Daoy (cell line): Measurements from ENCODE around the gene GATC. TPM values are rescaled to one million over a fixed set of nuclear protein-coding genes. Genes with fewer than 3 reads are reported as not detected.
"Not testable (repeated sequence)": the region's sequence is repeated elsewhere in the genome, so short reads cannot be mapped to it uniquely, and the experiment has no call there.

Source experiments
- DNase-seq: peaks from one replicate; pipeline ENCODE4 v3.0.0-alpha.2; 2015; ENCODE audit warnings: low read depth
- total RNA-seq: library from RNA; depleted of rRNA; stranded (reverse); fragments of >200 nt; shearing (Covaris generic); gene quantifications from 2 replicates; pipeline ENCODE4 v1.2.3, GENCODE V29; 2014

GATC gene
- total RNA-seq, 1 experiment from 2014 or later = 35.4 TPM

DNA sequence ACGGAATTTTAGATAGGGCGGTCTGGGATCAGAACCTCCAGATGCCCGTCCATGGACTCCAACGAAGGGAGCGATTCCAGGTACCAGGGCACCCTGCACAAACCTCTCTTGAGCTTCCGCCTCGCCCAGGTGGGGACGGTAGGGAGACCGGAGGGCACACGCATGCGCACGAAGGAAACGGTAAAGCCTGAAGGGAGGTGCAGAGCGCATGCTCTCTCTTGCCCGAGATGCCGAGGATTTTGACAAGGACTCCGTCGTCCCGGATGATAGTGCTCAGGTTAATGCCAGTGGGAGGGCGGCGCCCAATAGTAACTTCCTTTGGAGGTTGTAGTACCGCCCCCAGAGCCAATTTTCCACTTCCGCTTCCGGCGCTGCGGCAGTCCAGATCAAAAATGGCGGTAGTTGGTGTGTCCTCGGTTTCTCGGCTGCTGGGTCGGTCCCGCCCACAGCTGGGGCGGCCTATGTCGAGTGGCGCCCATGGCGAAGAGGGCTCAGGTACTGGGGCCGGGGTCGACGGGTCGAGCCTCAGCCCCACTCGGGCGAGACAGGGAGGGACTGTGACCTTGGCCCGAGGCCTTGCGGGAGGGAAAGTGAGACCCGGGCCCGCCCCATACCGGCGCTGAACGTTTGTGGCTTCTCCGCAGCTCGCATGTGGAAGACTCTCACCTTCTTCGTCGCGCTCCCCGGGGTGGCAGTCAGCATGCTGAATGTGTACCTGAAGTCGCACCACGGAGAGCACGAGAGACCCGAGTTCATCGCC, 8.3 kb upstream of the GATC start, which contains the start of gene COX6A1:
Gene COX6A1 (plus strand): TSS at position 379 of the 760 bp plus-strand sequence. CDS start 14 bp downstream, at position 393.
- peak; percentile 98 for DNase-seq

DNA sequence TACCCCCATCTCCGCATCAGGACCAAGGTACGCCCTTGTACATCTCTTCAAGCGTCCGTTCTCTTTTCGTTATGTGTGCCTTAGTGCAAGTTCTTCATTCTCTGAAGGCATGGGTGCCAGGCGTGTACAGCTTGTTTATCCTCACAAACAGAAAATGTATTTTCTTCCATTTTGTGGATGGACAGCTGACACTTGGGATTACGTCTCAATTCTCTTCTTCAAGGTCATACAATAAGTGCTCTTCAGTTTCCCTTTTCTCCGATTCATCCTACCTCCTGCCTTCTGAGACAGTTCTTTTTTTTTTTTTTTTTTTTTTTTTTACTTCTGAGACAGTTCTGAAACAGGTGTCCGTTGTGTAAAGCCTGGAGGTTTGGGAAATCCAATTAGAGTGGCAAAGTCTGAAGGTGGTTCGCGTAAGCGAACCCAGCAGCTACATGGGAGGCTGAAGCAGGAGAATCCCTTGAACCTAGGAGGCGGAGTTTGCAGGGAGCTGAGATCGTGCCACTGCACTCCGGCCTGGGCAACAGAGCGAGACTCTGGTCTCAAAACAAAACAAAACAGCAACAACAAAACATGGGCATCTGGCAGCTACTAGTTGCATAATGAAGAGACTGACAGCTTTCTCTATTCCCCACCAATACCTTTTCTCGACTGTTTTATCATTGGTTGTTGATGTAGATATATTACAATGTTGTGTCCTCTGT, 7.6 kb upstream of the GATC start:
- no peak for DNase-seq

DNA sequence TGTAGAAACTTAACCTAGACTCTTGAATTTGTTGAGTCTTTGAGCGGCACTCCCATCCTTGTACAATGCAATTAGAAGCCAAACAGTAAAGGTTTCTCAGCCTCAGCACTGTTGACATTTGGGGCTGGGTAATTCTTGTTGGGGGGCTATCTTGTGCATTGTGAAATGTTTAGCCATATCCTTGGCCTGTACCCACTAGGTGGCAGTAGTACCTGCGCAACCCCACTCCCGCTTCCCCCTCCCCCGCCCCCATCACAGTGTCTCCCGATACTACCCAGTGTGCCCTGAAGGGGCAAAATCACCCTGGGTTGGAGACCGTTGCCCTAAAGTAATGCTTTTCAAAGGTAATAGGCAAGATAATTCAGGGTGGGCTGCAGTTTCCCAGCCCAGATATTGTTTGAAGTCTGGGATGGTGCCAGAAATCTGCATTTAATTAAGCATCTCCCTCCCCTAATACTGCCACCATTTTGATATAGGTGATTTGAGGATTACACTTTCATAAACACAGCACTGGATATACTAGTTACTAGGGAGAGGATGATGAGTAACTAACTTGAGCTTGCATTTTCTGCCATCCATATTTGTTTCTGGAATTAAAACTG, 6.5 kb upstream of the GATC start:
- peak; percentile 66 for DNase-seq

DNA sequence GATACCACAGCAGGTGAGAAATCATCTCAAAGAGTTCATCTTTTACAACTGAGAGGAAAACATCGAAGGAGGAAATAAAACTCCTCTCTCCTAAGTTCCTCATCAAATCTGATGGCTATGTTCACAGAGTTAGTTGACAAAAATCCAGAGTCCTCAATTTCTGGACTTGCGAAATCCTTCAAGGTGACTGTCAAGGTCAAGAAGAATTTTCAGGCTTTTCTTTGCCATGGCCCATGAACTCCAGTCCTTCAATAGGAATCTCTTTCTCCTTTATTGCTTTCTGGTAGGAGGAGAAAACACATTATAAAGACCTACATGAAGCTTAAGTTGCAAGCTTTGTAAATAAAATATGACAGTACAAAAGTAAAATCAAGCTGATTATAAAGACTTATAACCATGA, 1.6 kb upstream of the GATC start:
- no peak for DNase-seq

DNA sequence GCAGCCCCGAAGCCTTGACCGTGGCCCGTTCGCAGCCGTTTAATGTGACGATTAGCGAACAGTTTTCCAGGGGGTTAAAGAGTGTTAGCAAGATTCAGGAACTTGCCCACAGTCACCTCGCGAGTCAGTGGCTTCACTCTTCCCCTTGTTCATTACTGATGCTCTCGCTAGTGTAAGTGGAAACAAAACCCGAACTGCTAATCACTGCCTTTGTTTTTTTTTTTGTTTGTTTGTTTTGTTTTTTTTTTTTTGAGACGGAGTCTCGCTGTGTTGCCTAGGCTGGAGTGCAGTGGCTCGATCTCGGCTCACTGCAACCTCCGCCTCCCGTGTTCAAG, 567 bp downstream of the GATC start:
- not testable (repeated sequence) for DNase-seq

DNA sequence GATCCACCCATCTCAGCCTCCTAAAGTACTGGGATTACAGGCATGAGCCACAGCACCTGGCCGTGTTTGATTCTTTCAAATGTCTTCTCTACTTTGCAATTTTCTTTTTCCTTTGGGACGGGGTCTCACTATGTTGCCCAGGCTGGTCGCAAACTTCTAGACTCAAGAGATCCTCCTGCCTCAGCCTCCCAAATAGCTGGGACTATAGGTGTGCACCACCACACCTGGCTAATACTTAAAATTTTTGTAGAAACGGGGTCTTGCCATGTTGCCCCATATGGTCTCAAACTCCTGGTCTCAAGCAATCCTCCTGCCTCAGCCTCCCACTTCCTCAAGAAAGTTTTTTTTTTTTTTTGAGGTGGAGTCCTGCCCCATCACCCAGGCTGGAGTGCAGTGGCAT, 1.7 kb downstream of the GATC start:
- no peak for DNase-seq

DNA sequence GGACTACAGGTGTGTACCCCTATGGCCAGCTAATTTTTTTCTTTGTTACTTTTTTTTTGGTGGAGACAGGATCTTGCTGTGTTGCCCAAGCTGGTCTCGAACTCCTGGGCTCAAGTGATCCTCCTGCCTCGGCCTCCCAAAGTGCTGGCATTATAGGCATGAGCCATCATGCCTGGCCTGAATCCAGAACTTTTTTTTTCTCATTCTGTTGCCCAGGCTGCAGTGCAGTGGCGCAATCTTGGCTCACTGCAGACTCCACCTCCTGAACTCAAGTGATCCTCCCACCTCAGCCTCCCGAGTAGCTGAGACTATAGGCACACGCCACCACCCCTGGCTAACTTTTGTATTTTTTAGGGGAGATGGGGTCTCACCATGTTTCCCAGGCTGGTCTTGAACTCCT, 6.3 kb downstream of the GATC start:
- not testable (repeated sequence) for DNase-seq

DNA sequence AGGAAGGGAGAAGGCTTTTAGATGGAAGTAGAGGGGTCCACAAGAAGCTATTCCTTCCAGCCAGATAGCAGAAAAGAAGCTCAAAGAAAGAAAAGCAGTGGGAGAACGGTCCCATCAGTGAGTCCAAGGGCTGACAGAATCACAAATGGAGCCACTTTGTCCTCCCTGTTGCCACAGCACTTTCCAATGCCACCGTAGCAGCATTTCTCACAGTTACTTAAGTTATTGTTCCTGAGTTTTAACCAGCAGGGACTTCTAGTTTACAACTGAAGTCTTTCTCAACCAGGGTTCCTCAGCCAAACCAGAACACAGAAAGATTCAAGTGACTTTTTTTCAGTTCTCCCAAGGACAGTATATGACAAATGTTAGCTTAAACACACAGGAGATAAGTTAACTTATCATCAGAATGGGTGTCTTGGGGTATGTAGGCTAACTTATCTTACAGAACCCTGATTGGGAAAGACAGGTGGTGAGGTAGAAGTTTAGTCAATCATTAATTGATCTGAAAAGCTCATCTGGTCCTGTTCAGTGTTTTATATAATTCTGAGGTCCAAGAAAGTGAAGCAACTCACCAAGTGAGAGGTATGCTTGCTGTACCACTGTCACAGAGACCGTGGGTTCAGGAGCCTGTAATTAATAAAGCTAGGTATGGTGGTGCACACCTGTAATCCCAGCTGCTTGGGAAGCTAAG, 7.0 kb downstream of the GATC start:
- no peak for DNase-seq

DNA sequence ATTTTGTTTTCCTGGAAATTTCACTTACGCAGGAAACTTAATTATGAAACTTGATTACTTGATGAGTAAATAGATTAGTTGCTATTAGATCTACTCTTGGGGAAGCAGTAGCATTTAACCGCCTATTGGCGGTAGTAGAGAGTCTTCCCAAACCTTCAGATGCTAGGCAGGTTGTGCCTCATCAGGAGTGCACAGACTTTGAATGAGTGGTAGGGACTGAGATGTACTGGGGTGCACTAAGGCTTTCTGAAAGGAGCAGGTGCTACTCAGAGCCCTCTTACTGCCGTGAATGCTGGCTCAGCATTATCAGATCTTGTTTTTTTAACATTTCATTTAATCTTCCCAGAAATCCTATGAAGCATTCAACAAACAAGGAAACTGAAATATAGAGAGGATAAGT, 7.7 kb downstream of the GATC start:
- no peak for DNase-seq

DNA sequence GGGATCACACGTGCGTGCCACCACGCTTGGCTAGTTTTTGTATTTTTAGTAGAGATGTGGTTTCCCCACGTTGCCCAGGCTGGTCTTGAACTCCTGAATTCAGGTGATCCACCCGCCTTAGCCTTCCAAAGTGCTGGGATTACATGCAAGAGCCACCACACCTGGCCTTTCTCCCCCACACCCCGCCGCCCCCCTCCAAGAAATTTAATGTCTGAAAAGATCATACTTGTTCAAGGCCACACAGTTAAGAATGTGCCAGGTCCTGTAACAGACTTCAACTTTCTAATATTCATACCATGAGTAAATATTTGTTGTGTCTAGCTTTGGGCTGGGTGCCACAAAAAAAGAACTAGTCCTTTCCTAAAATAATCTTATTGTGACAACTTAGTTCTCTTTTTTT, 9.1 kb downstream of the GATC start:
- DNase-seq = no peak

DNA sequence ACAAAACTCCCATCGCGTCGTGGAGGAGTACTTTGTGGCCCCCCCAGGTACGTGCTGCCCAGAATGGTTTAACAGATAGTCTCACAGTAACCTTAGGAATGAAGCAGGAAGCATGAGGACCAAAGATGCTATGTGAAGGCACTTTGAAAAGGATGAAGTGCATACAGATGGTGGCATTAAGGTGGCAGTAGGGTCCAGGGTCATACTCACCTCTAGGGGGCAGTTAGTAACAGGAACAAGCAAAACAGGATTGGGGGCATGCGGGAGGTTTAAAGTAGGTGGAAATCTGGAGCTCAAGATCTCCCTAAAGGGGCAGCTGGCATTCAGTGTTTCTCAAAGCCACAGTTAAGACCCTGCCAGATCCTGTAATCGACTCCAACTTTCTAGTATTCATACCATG, 10.9 kb downstream of the GATC start:
- DNase-seq = no peak

DNA sequence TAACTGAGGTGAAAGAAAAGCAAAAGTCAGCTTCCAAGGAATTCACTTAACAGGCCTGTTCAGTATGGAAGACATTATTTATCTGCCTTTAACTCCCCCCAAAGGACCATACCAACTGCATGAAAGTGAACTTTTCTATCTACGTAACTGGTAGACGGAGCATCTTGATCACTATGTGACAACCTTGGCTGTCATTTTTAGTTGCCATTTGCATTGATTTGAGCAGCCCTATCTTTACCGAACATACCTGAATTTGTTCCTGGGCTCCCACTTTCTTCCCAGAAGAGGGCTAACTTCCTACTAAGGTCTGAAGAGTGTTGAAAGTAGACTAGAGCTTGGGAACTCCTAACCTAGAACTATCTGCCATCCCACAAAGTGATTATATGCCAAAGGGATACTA, 13.9 kb downstream of the GATC start:
- DNase-seq = no peak

DNA sequence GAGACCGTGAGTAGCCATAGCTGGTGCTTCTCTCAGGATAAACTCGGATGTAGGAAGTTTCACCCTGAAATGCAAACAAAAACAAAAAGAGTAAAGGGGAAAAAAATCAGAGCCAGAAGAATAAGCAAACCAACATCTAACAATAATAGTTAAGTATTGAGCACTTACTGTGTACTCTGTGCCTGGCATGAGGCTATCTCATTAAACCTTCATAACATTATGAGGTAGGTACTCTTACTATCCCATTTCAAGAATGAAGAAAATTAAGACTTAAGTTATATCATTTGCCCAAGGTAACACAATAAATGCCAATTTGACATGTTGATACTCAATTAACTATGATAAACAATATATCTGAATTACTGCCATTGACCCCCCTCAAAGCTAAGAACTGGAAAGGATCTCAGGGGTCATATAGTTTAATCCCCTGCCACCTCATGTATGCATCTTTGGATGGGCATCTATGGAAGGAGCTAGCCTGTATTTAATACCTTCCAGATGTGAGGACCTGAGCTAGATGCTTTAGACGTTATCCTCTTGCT, 15.9 kb downstream of the GATC start:
- DNase-seq = no peak

DNA sequence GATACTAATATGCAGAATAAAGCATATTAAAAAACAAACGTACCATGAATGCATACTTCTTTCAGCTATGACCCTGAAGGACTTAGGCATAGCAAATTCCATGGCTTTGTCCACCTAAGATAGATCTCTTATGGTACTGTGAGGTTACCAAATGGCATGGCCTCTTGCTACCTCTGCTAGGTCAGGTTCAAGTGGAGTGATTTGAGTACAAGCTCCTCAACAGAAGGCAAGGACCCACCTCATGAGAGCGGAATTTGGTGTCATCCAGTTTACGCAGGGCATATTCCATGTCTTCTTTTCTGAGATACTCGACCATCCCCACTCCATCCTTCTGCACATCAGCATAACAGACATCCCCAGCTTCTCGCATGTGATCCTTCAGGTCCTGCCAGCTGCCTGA, 17.5 kb downstream of the GATC start:
- no peak for DNase-seq

DNA sequence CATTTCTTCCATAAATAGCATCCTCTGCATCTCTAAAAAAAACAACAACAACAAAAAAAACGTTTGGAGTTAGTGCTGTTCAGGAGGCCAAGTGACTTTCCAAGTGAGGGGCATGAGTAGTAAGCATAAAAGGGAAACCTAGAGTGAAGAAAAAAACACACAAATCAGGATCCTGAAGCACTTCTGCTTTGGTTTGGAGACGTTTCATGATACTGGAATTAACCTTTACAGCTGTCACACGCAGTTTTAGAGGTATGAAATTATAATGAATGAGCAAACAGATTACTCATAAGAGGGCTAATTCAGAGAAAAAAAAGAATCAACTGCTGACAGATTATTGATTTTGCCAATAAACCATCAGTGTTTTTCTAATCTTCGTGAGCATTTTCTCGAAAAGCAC, 19.5 kb downstream of the GATC start:
- DNase-seq = no peak

DNA sequence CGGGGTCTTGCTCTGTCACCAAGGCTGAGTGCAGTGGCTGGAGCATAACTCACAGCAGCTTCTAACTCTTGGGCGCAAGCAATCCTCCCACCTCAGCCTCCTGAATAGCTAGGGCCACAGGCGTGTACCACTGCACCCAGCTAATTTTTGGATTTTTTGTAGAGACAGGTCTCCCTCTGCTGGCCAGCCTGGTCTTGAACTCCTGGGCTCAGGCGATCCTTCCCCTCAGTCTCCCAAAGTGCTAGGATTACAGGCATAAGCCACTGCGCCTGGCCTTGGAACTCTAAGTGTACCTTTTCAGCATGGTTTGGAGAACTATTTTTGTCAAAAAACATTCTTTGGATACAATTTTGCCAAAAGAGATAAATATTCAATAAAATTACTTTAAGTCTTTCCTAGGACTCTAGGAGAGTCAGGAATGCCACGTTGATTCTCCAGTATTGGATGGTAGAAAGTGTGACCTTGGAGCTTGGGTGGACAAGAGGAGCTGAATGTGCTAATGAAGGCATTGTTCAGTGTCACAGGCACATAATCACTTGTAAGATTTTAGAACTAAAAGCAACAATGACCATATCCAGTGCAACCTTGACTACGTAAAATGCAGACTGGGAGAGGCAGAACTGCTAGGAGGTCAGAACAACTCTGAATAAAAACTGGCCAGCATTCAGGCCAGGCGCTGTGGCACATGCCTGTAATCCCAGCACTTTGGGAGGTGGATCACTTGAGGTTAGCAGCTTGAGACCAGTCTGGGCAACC, 20.5 kb downstream of the GATC start:
- DNase-seq = peak; percentile 38

DNA sequence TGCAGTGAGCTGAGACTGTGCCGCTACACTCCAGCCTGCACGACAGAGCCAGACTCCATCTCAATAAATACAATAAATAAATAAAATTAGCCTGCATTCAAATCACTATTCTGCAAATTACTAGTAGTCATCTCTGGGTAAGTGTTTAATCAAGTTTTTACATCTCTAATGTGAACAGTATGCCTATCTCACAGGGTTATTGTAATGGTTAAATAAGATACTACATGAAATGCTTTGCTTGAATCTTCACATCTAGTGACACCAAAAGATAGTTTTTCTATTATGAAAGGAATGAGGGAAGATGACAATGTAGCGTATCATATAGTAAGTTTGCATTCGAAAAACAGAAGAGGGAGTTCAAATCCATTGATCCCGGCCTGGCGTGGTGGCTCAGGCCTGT, 21.2 kb downstream of the GATC start:
- no peak for DNase-seq

DNA sequence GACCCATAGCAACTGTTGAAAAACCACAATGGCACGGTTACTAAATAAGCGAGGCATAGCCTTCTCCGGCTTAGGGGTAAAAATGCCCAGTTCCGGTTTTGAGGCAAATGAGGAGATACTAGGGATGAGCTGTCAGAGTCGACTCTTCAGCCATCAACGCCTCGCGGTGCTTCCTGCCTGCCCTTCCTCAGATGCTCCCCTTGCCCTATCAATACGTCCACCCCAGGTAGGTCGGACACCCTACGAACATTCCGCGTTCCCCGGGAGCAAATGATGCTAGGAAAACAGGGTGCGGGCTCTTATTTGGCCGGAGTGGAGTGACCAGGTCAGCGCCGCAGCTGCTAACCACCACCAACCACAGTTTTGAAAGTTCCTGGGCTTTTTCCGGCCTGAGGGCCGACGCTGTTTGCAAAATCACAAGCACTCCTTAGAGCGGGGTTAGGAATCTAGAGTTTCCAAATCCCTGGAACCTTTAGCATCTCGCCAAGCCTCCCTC, 22.1 kb downstream of the GATC start:
- DNase-seq = peak; percentile 25

DNA sequence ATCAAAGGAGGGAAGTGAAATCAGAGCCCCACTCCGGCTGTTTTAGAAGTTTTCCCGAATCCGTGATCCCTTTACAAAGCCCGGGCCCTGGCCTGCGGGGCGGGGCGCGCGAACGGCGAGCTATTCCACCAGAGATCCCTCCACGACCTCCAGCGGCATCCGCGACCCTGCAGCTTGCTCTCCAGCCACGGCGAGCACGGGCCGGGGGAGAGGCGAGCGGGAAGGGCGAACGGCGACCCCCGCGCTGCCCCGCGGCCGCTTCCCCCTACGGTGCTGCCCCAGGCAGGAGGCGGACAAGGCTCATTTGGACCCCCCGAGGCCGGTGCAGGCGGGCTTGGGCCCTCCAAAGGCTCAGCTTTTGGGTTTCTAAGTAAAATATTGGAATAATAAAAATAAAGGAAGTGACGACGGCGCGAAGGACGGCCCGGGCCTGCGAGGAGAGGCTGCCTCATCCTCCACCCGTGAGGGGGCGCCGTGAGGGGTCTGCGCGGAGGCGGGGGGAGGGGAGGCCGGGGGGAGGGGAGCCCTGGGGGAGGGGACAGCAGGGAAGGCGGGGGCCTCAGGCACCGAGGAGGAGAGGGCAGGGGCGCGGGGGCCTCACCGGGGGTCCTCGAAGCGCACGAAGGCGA, 22.7 kb downstream of the GATC start:
- peak; percentile 20 for DNase-seq

DNA sequence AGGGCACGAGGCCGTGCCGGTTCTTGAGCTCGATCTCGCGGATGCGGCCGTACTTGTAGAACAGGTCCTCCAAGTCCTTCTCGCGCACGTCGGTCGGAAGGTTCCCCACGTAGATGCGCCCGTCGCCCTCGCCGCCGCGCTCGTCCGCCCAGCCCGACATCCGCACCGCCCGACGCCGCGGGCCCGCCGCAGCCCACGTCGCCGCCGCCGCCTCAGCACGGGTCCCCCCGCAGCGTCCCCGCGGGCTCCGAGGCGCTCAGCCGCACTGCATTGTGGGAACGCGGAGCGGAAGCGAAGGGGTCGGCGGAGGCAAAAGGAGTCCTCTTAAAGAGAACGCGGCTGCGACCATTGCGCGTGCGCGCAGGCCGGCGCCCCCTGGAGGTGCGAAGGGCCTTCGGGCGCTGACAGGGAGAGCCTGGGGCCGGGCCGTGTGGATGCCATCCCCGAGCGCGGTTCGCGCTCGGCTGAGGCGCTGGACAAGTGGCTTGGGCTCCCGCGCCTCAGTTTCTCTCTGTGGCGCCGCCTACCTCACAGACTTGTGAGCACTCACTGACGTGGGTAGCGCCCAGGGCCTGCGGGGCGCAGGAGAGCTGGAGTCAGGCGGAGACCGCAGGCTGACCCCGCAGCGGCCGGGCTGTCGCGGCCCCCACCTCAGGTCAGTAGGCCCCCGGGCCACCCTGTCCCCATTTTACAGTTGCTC, 23.4 kb downstream of the GATC start, which contains the start of gene SRSF9:
Gene SRSF9 (minus strand): TSS at position 299 of the 700 bp plus-strand sequence. CDS start 139 bp downstream, at position 160.
- peak; percentile 98 for DNase-seq
